Heart right ventricle (tissue), 16 donors: Measurements from ENCODE around the gene TUFM. TPM values are rescaled to one million over a fixed set of nuclear protein-coding genes. Genes with fewer than 3 reads are reported as not detected.

Experiments used
- ATAC-seq, 8 donors: fragments of 200-7000 bp; cut with Tn5 transposase; one replicate each; pipeline ENCODE4 v1.9.1; 2020; ENCODE audit warnings: mild to moderate bottlenecking in 8 of 8, moderate library complexity in 8 of 8, moderate number of reproducible peaks in 1 of 8
- DNase-seq, 2 donors: peaks; one replicate each; pipeline ENCODE4 v3.0.0-alpha.2; 2020
- H3K27ac ChIP-seq, 10 donors: fragments of 200-600 bp; sonication (generic) in 2 of 10; one replicate each; pipeline versions ENCODE4 v1.5.0 to v1.8.0; 2020 to 2022; ENCODE audit warnings: mild to moderate bottlenecking in 3 of 10
- H3K27me3 ChIP-seq, 7 donors: fragments of 200-600 bp; one replicate each; pipeline ENCODE4 v1.8.0; 2021 to 2022; ENCODE audit warnings: mild to moderate bottlenecking in 2 of 7
- H3K36me3 ChIP-seq, 9 donors: fragments of 200-600 bp; sonication (generic) in 1 of 9; one replicate each; pipeline versions ENCODE4 v1.5.0 to v1.8.0; 2020 to 2022; ENCODE audit warnings: mild to moderate bottlenecking in 2 of 9
- H3K4me1 ChIP-seq, 9 donors: fragments of 200-600 bp; sonication (generic) in 1 of 9; one replicate each; pipeline versions ENCODE4 v1.5.0 to v1.8.0; 2020 to 2022; ENCODE audit warnings: mild to moderate bottlenecking in 4 of 9
- H3K4me3 ChIP-seq, 10 donors: fragments of 200-600 bp; sonication (generic) in 2 of 10; one replicate each; pipeline versions ENCODE4 v1.5.0 to v1.8.0; 2020 to 2022; ENCODE audit warnings: mild to moderate bottlenecking in 7 of 10, moderate library complexity in 2 of 10
- H3K9me3 ChIP-seq, 11 donors: fragments of 200-600 bp in 10 of 11; sonication (generic) in 2 of 11; one replicate each; pipeline versions ENCODE4 v1.5.0 to v1.8.0; 2013 to 2022; ENCODE audit warnings: mild to moderate bottlenecking in 2 of 11, control low read depth in 1 of 11, moderate library complexity in 1 of 11
- WGBS, 2 donors: extraction: QIAGEN DNeasy Blood & Tissue Kit; methylation state at CpG; one replicate each; pipeline ENCODE4 v1.1.7; 2013; ENCODE audit warnings: inconsistent platforms in 1 of 2; 5-methylcytosine and 5-hydroxymethylcytosine counted together
- intact Hi-C, 10 donors: fragments of 100-400 bp; cut with DNase I; formaldehyde crosslinking; loops; one replicate each; pipeline versions ENCODE4 v1.11.1 to v1.14.2; 2022
- polyA plus RNA-seq, 2 donors: library from polyadenylated mRNA; stranded (reverse); fragments of 200-250 nt; gene quantifications; one replicate each; pipeline ENCODE4 v1.2.3, GENCODE V29; 2013
- total RNA-seq, 10 donors: library from RNA; stranded (reverse); fragmentation: NEBNext Ultra II Directional in 3 of 10; extraction: Animal tissue kit (Norgen Biotek cat#: 25700) in 3 of 10; gene quantifications; one replicate each; pipeline versions ENCODE4 v1.2.1 to v1.2.4, GENCODE V29; 2021 to 2023
- TF ChIP-seq, protein P1 (sequence below), 9 donors: fragments of 200-600 bp; sonication (generic) in 2 of 9; IDR thresholded peaks; one replicate each; pipeline versions ENCODE4 v1.5.0 to v1.8.0; 2021 to 2022; ENCODE audit warnings: antibody characterized with exemption in 9 of 9, mild to moderate bottlenecking in 5 of 9, moderate library complexity in 1 of 9
- donor health status: Arrhythmogenic right ventricular cardiomyopathy.
- donor health status: ischemic (EF 13 %, LVEDD 7.1; RV severe dilation, severe dysfunction).
- donor health status: healthy with polysubstance abuse.
- donor health status: DM: no; HTN: yes; CAD: no.
- donor health status: DM: no; HTN: no; CAD: no.
- donor health status: ischemic (EF 25% LVEDD 6.9; RV normal size, moderate dysfunction).
- donor health status: ischemic (EF 25% LVEDD 5.7; RV mildly dilated, moderate dysfunction).
- donor health status: healthy.
- donor health status: DM: yes; HTN: yes; CAD: no.
- donor health status: Ischemic cardiomyopathy.
- donor health status: ischemic (EF 35%, LVEDD 5.7; RV mildly dilated, moderate dysfunction).
- donor health status: nonischemic (EF 11% LVEDD 7.7; RV severe dilation, severe dysfunction).
- donor health status: DM: yes; HTN: yes; CAD: no.
- donor health status: PGD.
- donor health status: ischemic (EF 29% LVEDD 5.4; RV normal size, mild dysfunction).
- donor health status: nonischemic (EF 23%, LVEDD 6.1; RV moderate dilation, normal function).

Gene TUFM
- total and polyA plus RNA-seq, 12 donors = 193 to 362 (median 242) TPM

GRCh38 chr16:28830531-28830930 is 15.6 kb downstream of the TUFM start:
- 88 to 91% methylated on average over 13 of the region's 13 CpGs for WGBS, 2 donors
- H3K36me3 ChIP-seq = peaks cover 26 to 100% (median 90%) of the 10 kb centered on the region in 9 donors

GRCh38 chr16:28829747-28830146 is 16.4 kb downstream of the TUFM start:
- DNase-seq = no peak
- TF ChIP-seq, protein P1, sequence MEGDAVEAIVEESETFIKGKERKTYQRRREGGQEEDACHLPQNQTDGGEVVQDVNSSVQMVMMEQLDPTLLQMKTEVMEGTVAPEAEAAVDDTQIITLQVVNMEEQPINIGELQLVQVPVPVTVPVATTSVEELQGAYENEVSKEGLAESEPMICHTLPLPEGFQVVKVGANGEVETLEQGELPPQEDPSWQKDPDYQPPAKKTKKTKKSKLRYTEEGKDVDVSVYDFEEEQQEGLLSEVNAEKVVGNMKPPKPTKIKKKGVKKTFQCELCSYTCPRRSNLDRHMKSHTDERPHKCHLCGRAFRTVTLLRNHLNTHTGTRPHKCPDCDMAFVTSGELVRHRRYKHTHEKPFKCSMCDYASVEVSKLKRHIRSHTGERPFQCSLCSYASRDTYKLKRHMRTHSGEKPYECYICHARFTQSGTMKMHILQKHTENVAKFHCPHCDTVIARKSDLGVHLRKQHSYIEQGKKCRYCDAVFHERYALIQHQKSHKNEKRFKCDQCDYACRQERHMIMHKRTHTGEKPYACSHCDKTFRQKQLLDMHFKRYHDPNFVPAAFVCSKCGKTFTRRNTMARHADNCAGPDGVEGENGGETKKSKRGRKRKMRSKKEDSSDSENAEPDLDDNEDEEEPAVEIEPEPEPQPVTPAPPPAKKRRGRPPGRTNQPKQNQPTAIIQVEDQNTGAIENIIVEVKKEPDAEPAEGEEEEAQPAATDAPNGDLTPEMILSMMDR (IDR thresholded peaks at IDR 0.05) = no peak
- 94 to 95% methylated on average over 13 of the region's 13 CpGs for WGBS, 2 donors

More at GRCh38 chr16:28830531-28830930, 15.6 kb downstream of the TUFM start:
- intact Hi-C loops = no loop called here
- TF ChIP-seq, protein P1 (IDR thresholded peaks at IDR 0.05) = no peak
- Histone ChIP-seq H3K27me3 (no peaks in the 10 kb centered on the region), H3K4me1 (peaks cover 0 to 12% (median 6%) of the 10 kb centered on the region in 9 donors), H3K4me3 (no peak overlapping the region), H3K9me3 (no peaks in the 10 kb centered on the region), H3K27ac (no peak overlapping the region)
- DNase-seq = no peak
- ATAC-seq = no peak

DNA sequence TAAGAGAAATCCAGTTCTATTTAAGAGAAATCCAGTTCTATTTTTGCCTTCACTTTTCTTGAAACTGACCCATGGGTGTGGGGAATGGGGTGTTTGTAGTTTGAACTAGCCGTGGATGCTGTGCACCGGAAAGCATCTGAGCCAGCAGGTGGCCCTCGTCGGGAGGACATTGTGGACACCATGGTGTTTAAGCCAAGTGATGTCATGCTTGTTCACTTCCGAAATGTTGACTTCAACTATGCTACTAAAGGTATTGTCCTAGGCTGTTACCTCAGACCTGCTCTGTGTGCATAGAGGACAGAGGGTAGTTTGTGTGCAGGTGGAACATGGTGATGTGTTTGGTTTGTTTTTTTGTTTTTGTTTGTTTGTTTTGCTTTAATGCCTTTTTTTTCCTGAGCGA is 20.0 kb downstream of the TUFM start:
- intact Hi-C loops = loop anchor here in 3 of 10 donors (1.0 to 10.0 kb wide), 3 partner anchors 17 to 109 kb away; partner anchors contain the start of gene CD19 (in 1 of the 3)
- DNase-seq (no peak), ATAC-seq (no peak)
- Histone ChIP-seq H3K9me3 (no peaks in the 10 kb centered on the region), H3K36me3 (peaks cover 2 to 64% (median 46%) of the 10 kb centered on the region in 9 donors), H3K27me3 (no peaks in the 10 kb centered on the region), H3K27ac (no peak overlapping the region), H3K4me1 (peaks cover 8 to 31% (median 23%) of the 10 kb centered on the region in 9 donors), H3K4me3 (no peak overlapping the region)
- WGBS, 2 donors = 40 to 46% methylated on average over 6 of the region's 6 CpGs
- TF ChIP-seq, protein P1 (IDR thresholded peaks at IDR 0.05) = peak in 2 of 9 donors; percentile 13 to 15

More at GRCh38 chr16:28829747-28830146, 16.4 kb downstream of the TUFM start:
- intact Hi-C loops = loop anchor here in 1 of 10 donors (10.0 kb wide), 1 partner anchor 105 kb away; the partner anchor contains the start of gene CD19
- H3K27me3 ChIP-seq = no peaks in the 10 kb centered on the region
- no peak overlapping the region for H3K4me3 ChIP-seq
- H3K4me1 ChIP-seq = peaks cover 6 to 19% (median 14%) of the 10 kb centered on the region in 9 donors
- no peaks in the 10 kb centered on the region for H3K9me3 ChIP-seq
- H3K27ac ChIP-seq = no peak overlapping the region
- ATAC-seq = no peak
- H3K36me3 ChIP-seq = peaks cover 20 to 100% (median 82%) of the 10 kb centered on the region in 9 donors

DNA sequence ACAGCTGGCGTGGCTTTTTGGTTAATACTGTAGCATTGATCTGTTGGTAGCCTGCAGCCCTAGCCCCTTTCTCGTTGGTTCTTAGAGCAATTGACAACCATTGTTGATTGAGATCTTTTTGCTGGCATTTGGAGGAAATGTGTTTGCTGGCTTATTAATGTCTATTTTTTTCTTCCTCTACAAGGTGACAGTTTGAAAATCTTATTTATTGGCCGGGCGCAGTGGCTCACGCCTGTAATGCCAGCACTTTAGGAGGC is 21.5 kb downstream of the TUFM start:
- Histone ChIP-seq H3K4me3 (peak overlapping the region; percentile 79 to 100 (median 100)), H3K4me1 (peaks cover 8 to 34% (median 23%) of the 10 kb centered on the region in 9 donors), H3K36me3 (peaks cover 0 to 52% (median 32%) of the 10 kb centered on the region in 9 donors), H3K27me3 (no peaks in the 10 kb centered on the region), H3K27ac (peak overlapping the region; percentile 92 to 100 (median 100)), H3K9me3 (no peaks in the 10 kb centered on the region)
- TF ChIP-seq, protein P1 (IDR thresholded peaks at IDR 0.05) = no peak
- no peak for ATAC-seq
- no peak for DNase-seq
- intact Hi-C loops = loop anchor here in 6 of 10 donors (1.0 to 10.0 kb wide), 7 partner anchors 22 to 123 kb away; partner anchors contain the start of genes RABEP2 (in 2 of the 6), TUFM (in 2 of the 6), CD19 (in 1 of the 6) and SH2B1 (in 1 of the 6)
- 35 to 42% methylated on average over 5 of the region's 5 CpGs for WGBS, 2 donors
